GM21390 (cell line): ENCODE results near the gene ZBTB44.

Source experiments
- ATAC-seq: cut with Tn5 transposase; IDR thresholded peaks from one replicate; pipeline ENCODE4 v1.9.1; 2021; ENCODE audit not compliant: unreplicated experiment

ZBTB44 gene

GRCh38 chr11:130180491-130180890, 134.2 kb downstream of the ZBTB44 start:
- peak; percentile 40 for ATAC-seq

GRCh38 chr11:130179396-130180306, 135.1 kb downstream of the ZBTB44 start:
- no peak for ATAC-seq

GRCh38 chr11:130178441-130179339, 136.0 kb downstream of the ZBTB44 start:
- ATAC-seq = no peak

GRCh38 chr11:130177782-130178181, 136.9 kb downstream of the ZBTB44 start:
- ATAC-seq = no peak
